HG03342 (cell line): ENCODE data around the gene ADTRP.

ENCODE experiments used
- ATAC-seq: cut with Tn5 transposase; IDR thresholded peaks from one replicate; pipeline ENCODE4 v1.9.1; 2021; ENCODE audit warnings: mild to moderate bottlenecking, moderate library complexity; ENCODE audit not compliant: unreplicated experiment

ADTRP gene

GRCh38 chr6:11760015-11760473, 18.6 kb downstream of the ADTRP start:
- ATAC-seq, result no peak

DNA sequence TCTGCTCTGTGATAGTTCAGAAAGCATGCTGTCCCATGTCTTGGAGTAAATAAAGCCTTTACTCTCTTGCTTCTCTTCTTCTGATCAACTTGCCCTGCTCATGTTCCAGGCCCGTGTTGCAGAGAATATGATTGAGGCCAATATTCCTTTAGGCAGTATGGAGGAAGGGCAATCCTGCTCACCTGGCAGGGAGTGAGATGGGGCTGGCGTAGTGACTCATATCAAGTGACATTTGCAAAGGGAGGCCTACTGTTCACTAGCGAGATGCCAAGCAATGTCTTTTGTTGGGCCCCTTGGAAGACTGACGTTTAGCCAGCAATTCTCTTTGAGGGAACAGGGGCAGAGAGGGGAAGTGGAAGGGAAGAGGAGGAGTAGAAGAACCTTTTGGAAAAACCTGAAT, 19.7 kb downstream of the ADTRP start:
- no peak for ATAC-seq

GRCh38 chr6:11756726-11757125, 21.9 kb downstream of the ADTRP start:
- ATAC-seq, result no peak

DNA sequence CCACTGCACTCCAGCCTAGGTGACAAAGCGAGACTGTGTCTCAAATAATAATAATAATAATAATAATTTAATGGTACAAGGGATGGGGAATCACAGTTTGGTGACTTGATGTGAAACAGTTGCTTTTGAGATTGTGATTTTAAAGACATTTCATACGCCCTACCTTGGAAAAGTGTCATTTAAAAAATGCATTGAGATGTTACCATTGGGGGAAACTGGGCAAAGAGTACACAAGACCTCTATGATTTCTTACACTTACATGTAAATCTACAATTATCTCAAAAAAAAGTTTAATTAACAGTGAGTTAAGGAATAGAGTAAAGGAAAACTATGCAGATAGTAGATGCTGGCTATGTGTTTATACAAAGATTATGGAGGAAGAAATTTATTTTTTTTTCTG, 22.3 kb downstream of the ADTRP start:
- no peak for ATAC-seq

- ATAC-seq, result no peak
Observed at GRCh38 chr6:11755725-11756124, 22.9 kb downstream of the ADTRP start.

- no peak for ATAC-seq
Observed at GRCh38 chr6:11754625-11755271, 23.9 kb downstream of the ADTRP start.

DNA sequence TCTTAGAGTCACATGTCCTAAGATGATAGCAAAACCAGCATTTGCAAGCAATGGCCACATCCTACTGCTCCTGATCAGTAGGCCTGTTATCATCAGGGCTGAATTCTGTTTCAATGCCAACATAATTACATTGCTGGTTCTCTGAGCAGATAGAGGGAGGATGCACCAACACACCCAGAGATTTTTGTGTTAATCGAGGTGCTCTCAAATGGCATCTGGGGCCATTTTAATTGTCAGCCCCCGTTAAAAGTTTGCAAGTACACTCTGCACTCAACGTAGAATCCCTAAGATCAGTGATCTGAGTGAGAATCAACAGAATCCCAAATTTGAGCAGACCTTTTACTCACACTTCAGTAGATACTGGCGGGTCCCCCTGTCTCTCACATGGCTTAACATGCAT, 24.8 kb downstream of the ADTRP start:
- no peak for ATAC-seq

DNA sequence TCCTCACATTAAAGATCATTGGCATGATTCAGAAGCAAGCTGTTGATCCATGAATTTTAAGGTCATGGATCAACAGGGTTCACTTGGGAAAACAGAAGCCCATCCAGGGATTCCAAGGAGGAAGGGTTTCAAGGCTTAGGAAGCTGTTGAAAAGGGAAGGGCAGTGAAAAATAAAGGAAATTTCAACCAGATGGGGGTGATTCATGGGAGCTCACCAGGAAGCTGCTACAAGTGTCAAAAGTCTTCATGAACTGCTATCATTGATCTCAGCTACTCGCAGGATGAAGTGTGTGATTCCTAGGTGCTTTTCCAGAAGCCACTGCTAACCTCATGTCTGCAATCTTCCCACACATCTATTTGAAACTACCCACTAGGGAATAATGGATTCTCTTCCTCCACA, 26.2 kb downstream of the ADTRP start:
- no peak for ATAC-seq

DNA sequence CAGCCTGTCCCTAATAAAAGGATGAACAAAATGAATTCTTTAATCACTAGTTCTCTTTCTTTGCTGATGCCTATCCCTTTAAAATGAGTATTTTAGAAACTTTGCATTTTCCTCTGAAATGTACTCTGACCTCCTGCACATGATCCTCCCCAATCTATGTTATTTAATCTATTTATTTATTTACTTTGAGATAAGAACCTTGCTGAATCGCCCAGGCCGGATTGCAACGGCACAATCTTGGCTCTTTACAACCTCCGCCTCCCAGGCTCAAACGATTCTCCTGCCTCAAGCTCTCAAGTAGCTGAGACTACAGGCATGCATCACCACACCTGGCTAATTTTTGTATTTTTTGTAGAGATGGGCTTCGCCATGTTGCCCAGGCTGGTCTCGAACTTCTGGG, 27.9 kb downstream of the ADTRP start:
- ATAC-seq, result no peak

DNA sequence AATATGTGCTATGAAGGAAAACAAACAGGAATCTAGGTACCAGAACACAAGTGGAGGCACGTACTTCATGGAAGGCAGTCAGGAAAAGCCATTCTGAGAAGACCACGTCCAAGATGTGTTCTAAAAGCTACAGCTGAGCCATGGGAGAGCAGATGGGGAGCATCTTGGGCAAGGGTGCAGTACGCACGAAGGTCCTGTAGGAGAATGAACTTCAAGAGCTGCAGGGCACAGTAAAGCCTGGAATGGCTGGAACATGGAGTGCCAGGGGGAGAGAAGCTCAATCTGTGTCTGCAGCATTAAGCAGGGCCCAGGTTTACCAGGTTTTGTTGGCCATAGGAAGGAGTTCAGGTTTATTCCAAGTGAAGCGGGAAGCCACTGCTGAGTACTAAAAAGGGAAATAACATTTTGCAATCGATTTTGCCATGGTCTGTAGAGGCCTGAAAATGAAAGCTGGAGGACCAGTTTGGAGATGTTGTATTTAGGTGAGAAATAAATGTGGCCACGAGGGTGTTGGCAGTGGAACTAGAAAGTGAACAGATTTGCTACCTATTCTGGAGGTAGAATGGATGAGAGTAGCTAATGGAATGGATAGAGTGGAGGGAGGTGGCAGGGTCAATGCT, 29.9 kb downstream of the ADTRP start:
- no peak for ATAC-seq

DNA sequence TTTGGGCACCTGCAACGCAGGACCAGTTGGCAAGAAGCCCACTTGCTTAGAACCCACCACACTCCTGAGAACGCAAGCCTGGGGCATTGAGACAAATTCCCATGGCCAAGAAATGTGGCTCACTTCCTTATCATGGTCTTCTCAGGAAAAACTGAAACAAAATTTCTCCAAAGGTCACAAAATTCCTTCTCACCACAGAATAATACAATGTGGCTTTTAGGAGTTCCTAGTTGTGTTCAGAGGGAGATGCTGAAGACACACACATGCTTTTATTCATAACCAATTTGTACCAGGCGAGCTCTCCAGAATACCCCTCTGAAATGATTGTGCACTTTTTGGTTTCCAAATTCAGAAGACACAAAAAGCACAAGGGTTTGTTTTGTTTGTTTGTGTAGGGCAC, 31.6 kb downstream of the ADTRP start:
- ATAC-seq, result no peak

GRCh38 chr6:11744753-11745152, 33.9 kb downstream of the ADTRP start:
- no peak for ATAC-seq

- ATAC-seq, result no peak
Observed at GRCh38 chr6:11744101-11744500, 34.5 kb downstream of the ADTRP start.

GRCh38 chr6:11740875-11741274, 37.7 kb downstream of the ADTRP start:
- ATAC-seq, result no peak

- ATAC-seq, result no peak
Observed at GRCh38 chr6:11738661-11739375, 39.8 kb downstream of the ADTRP start.

DNA sequence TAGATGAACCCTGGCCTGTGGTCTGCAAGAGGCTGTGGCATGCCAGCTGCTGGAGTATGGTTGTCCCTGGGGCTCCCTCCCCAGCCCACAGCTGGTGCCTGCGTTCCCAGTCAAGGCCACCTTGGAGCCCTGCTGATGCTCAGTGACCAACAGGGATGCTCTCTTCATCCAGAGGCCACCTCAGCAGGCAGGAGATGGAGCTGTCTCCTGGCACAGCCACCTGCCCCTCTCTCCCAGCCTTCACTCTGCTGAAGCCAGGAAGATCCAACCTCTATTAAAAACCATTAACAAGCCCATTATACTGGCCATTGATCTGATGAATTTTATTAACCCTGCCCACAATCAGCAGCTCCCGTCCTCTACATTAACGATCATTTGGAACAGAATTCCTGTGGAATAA, 40.4 kb downstream of the ADTRP start:
- ATAC-seq, result no peak

- ATAC-seq, result no peak
Observed at GRCh38 chr6:11736601-11737000, 42.0 kb downstream of the ADTRP start.

DNA sequence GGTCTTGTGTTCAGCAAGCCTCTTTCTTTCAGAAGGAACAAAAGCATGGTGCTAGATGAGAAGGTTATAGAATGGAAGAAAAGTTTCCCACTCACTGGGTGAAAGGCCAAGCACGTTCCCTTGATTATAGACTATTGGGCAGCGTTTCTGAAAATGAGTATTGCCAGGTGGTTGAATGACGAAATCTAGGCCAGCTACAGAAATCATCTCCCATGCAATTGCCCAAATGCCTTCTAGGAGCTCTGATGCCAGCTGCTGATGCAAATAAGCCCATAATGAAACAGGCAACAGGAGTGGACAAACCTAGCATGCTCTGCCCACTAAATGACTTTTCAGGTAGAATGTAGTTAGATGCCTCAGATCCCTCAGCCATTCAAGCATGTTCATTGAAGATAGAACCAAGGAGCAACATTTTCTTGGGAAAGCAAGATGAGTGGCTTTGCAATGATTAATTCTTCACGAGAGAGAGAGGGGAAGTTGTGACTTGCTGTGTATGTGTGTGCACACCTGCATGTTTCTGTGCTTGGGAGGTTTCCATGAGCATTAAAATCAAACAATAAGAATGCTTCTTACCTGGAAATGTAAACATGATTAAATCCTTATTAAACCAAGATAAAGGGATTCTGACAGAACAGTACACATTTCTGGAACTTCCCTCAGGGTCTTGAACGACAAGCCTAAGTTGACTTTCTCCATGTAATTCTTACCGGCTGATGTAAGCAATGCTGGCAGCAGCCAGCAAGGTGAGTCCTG, 43.6 kb downstream of the ADTRP start:
- ATAC-seq, result no peak

DNA sequence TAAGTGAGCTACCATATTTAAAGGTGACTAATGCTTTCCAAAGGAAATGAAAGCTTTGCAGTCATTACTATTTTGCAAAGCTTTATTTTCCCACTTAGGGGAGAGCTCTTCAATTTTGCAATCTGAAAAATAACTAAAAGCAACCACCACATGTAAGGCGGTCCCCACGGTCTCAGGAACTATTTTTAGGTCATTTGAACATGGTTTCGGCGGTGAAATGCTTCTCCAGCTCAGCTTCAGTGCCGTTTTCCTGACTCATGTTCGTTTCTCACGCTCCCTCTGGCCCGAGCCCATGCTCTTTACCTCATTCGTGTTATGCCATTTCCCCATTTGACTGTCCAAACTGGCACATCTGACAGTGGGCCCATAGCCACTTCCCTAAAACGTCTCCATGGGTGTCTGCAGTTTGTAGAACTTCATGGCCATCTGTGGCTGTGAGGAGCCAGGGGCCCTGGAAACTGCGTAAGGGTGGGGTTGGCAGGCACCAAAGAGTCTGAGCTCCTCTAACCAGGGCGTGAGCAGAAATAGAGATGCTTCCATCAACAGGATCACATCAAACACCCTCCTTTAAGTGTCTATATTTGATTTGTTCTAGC, 46.5 kb downstream of the ADTRP start:
- peak; percentile 77 for ATAC-seq

DNA sequence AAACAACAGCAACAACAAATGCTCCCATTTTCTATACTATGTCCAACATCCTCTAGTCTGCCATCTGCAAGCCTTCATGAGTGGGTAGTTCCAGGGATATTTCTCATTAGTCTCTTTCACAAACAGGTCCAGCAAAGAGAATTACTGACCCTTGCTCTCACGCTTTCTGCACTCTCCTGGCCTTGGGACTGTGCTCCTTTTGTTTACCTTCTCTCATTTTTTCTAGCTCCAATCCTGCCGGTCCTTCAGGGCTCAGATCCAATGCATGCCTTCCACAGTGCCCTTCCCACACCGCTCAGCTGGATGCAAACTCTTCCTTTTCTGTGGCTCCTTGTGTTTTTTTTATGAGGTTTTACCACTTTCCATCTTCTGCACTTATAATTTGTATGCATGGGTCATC, 47.2 kb downstream of the ADTRP start:
- ATAC-seq, result no peak

- ATAC-seq, result no peak
Observed at GRCh38 chr6:11730641-11731040, 48.0 kb downstream of the ADTRP start.
